Smooth muscle cell (in vitro differentiated cells): ENCODE data around the gene IGSF5. TPM values are rescaled to one million over a fixed set of nuclear protein-coding genes. Genes with fewer than 3 reads are reported as not detected.

Source experiments
- DNase-seq: peaks from one replicate; lab custom pipeline; 2025; ENCODE audit not compliant: unreplicated experiment; lab: John Stamatoyannopoulos, UW
- H2AFZ ChIP-seq: fragments of 200-600 bp; sonication (generic); 2 replicates; pipeline ENCODE4 v1.6.0; 2016; ENCODE audit warnings: antibody characterized with exemption, low read depth, mild to moderate bottlenecking
- H3F3A ChIP-seq: fragments of 200-600 bp; sonication (generic); 2 replicates; pipeline ENCODE4 v1.6.0; 2017; ENCODE audit warnings: antibody characterized with exemption, low read depth
- H3K27ac ChIP-seq: fragments of 200-600 bp; sonication (generic); 2 replicates; pipeline ENCODE4 v1.5.1; 2016; ENCODE audit warnings: low read depth, mild to moderate bottlenecking
- H3K27me3 ChIP-seq: fragments of 200-600 bp; sonication (generic); 2 replicates; pipeline ENCODE4 v1.6.1; 2016; ENCODE audit warnings: low read depth, mild to moderate bottlenecking
- H3K36me3 ChIP-seq: fragments of 200-600 bp; sonication (generic); 2 replicates; pipeline ENCODE4 v1.5.1; 2016; ENCODE audit warnings: low read depth
- H3K4me1 ChIP-seq: fragments of 200-600 bp; sonication (generic); 2 replicates; pipeline ENCODE4 v1.5.1; 2016; ENCODE audit warnings: low read depth
- H3K4me2 ChIP-seq: fragments of 200-600 bp; sonication (generic); 2 replicates; pipeline ENCODE4 v1.6.0; 2016; ENCODE audit warnings: mild to moderate bottlenecking
- H3K4me3 ChIP-seq: fragments of 200-600 bp; sonication (generic); 2 replicates; pipeline ENCODE4 v1.5.1; 2016; ENCODE audit warnings: mild to moderate bottlenecking
- H3K79me2 ChIP-seq: fragments of 200-600 bp; sonication (generic); 2 replicates; pipeline ENCODE4 v1.6.0; 2016; ENCODE audit warnings: low read depth, mild to moderate bottlenecking
- H3K9ac ChIP-seq: fragments of 200-600 bp; sonication (generic); 2 replicates; pipeline ENCODE4 v1.6.0; 2016; ENCODE audit warnings: low read depth
- H3K9me3 ChIP-seq: fragments of 200-600 bp; sonication (generic); replicated peaks from 2 replicates; pipeline ENCODE4 v1.5.1; 2016; ENCODE audit warnings: low read depth
- H4K20me1 ChIP-seq: fragments of 200-600 bp; sonication (generic); 2 replicates; pipeline ENCODE4 v1.6.0; 2016; ENCODE audit warnings: low read depth
- WGBS: methylation state at CpG from one replicate; pipeline ENCODE4 v1.1.7; 2016; ENCODE audit warnings: low lambda C conversion rate; 5-methylcytosine and 5-hydroxymethylcytosine counted together
- polyA plus RNA-seq: library from polyadenylated mRNA; unstranded; fragments of >200 nt; fragmentation: Nextera tagmentation; extraction: Ambion mirVana; gene quantifications from 2 replicates; pipeline ENCODE4 v1.2.1, GENCODE V29; 2016
- total RNA-seq: library from RNA; depleted of rRNA; stranded (reverse); fragments of >200 nt; gene quantifications from 2 replicates; pipeline ENCODE4 v1.2.3, GENCODE V29; 2014
- TF ChIP-seq, protein P1 (sequence below): fragments of 200-600 bp; sonication (generic); IDR thresholded peaks from 2 replicates; pipeline ENCODE4 v1.5.1; 2017; ENCODE audit warnings: borderline replicate concordance, mild to moderate bottlenecking, antibody characterized with exemption; ENCODE audit not compliant: insufficient read depth, poor library complexity, severe bottlenecking

The IGSF5 gene
- total and polyA plus RNA-seq, 2 experiments from 2014 or later, result 0.30 to 0.63 TPM

DNA sequence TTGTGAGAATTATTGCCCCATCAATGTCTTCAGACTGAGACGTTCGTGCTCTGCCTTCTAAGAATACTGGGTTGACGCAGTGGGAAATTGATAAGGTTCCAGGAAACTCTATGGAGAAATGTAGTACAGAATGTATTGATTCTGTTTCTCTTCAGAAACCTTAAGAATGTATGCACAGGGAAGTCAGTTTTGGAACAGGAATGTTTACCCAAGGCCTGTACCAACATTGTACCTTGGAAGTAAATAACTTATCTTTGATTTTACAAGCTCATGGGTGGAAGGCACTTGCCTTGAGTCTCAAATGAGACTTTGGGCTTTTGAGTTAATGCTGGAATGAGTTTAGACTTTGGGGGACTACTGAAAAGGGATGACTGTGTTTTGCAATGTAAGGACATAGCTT is 62.8 kb downstream of the IGSF5 start:
- H3K79me2 ChIP-seq, result no peaks in the 10 kb centered on the region
- H3K4me3 ChIP-seq, result no peak overlapping the region
- H3K9me3 ChIP-seq, result no peaks in the 10 kb centered on the region
- TF ChIP-seq, protein P1, sequence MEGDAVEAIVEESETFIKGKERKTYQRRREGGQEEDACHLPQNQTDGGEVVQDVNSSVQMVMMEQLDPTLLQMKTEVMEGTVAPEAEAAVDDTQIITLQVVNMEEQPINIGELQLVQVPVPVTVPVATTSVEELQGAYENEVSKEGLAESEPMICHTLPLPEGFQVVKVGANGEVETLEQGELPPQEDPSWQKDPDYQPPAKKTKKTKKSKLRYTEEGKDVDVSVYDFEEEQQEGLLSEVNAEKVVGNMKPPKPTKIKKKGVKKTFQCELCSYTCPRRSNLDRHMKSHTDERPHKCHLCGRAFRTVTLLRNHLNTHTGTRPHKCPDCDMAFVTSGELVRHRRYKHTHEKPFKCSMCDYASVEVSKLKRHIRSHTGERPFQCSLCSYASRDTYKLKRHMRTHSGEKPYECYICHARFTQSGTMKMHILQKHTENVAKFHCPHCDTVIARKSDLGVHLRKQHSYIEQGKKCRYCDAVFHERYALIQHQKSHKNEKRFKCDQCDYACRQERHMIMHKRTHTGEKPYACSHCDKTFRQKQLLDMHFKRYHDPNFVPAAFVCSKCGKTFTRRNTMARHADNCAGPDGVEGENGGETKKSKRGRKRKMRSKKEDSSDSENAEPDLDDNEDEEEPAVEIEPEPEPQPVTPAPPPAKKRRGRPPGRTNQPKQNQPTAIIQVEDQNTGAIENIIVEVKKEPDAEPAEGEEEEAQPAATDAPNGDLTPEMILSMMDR, result no peak
- no peaks in the 10 kb centered on the region for H3K4me1 ChIP-seq
- H2AFZ ChIP-seq, result no peak overlapping the region
- no peak overlapping the region for H3K9ac ChIP-seq
- H3K27ac ChIP-seq, result no peak overlapping the region
- no peaks in the 10 kb centered on the region for H3F3A ChIP-seq
- no peaks in the 10 kb centered on the region for H3K36me3 ChIP-seq
- H3K27me3 ChIP-seq, result no peaks in the 10 kb centered on the region
- no peak overlapping the region for H3K4me2 ChIP-seq
- no peak for DNase-seq
- no peaks in the 10 kb centered on the region for H4K20me1 ChIP-seq
- WGBS, result 98% methylated on average over 3 of the region's 3 CpGs

DNA sequence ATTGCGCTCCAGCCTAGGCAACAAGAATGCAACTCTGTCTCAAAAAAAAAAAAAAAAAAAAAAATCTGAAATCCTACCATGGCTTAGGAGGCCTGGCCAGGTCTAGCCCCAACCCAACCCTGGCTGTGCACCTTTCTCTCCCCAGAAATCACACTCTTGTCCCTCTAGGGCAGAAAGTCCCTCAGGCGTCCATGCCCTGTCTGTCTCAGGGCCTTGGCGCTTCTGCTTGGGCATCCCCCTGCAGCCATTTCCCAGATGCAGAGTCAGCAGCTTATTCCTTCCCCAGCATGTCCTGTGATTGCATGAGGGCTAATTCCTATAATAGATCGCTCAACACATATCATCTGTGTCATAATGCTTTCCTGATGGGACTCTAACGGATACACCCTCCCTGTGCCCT is 65.0 kb downstream of the IGSF5 start:
- H3K36me3 ChIP-seq, result no peaks in the 10 kb centered on the region
- DNase-seq, result no peak
- H3K4me2 ChIP-seq, result no peak overlapping the region
- H3F3A ChIP-seq, result no peaks in the 10 kb centered on the region
- H3K9ac ChIP-seq, result no peak overlapping the region
- no peaks in the 10 kb centered on the region for H3K9me3 ChIP-seq
- no peak overlapping the region for H3K4me3 ChIP-seq
- H3K4me1 ChIP-seq, result no peaks in the 10 kb centered on the region
- H4K20me1 ChIP-seq, result no peaks in the 10 kb centered on the region
- TF ChIP-seq, protein P1, result no peak
- WGBS, result 98% methylated on average over 5 of the region's 5 CpGs
- H3K27me3 ChIP-seq, result no peaks in the 10 kb centered on the region
- H3K79me2 ChIP-seq, result no peaks in the 10 kb centered on the region
- no peak overlapping the region for H2AFZ ChIP-seq
- no peak overlapping the region for H3K27ac ChIP-seq

DNA sequence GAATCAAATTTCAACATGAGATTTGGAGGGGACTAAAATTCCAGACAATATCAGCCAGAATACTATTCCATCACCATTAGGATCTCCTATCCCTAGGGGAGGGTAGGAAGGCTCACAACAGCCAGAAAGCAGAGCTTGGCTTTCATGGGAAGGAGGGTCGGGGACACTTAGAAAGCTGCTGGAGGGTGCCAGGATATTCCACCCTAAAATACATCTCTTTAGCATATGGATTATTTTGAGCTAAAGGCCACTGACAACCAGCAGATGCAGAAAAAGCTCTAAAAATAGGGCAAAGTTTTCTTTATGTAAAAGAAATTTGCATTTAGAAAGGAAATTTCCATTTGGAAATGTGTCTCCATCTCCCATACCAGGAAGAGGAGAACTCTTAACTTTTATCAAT is 68.0 kb downstream of the IGSF5 start:
- TF ChIP-seq, protein P1, result no peak
- Histone ChIP-seq H3K9me3 (no peaks in the 10 kb centered on the region), H3F3A (no peaks in the 10 kb centered on the region), H3K27ac (no peak overlapping the region), H2AFZ (no peak overlapping the region), H3K36me3 (no peaks in the 10 kb centered on the region), H3K4me3 (no peak overlapping the region), H3K4me2 (no peak overlapping the region), H3K79me2 (no peaks in the 10 kb centered on the region), H3K9ac (no peak overlapping the region), H4K20me1 (no peaks in the 10 kb centered on the region), H3K27me3 (no peaks in the 10 kb centered on the region), H3K4me1 (no peaks in the 10 kb centered on the region)
- DNase-seq, result no peak
- 94% methylated on average over 1 of the region's 1 CpG for WGBS

DNA sequence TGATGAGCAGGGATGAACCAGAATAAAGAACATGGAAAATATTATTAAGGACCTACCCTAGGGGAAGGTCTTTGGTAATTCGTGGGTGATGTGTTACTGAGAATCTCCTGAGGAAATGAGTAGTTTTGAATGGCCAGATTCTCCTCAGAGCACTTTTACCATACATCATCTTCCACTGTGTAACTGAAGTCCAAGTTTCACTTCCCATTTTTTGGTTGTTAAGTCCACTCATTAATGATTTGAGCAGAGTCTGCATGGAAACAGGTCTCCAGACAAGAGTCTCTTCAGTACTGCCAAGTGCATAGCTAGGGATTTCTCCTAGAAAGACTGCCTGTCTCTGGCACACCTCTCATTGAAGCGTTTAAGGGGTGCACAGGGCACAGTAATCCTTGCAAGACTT is 73.6 kb downstream of the IGSF5 start:
- DNase-seq, result no peak
- WGBS, result 74% methylated on average over 2 of the region's 2 CpGs
- H2AFZ ChIP-seq, result no peak overlapping the region

More for the DNA sequence above, 73.6 kb downstream of the IGSF5 start:
- Histone ChIP-seq H3K36me3 (no peaks in the 10 kb centered on the region), H3K4me3 (no peak overlapping the region), H3K27ac (no peak overlapping the region), H4K20me1 (no peaks in the 10 kb centered on the region), H3F3A (no peaks in the 10 kb centered on the region), H3K4me2 (no peak overlapping the region), H3K27me3 (no peaks in the 10 kb centered on the region), H3K4me1 (no peaks in the 10 kb centered on the region), H3K79me2 (no peaks in the 10 kb centered on the region), H3K9ac (no peak overlapping the region), H3K9me3 (no peaks in the 10 kb centered on the region)
- TF ChIP-seq, protein P1, result no peak
